ENCODE results near the gene ILF3.

Gene ILF3

GRCh38 chr19:10634963-10635362 lies 19.2 kb upstream of the ILF3 start:
- no peak overlapping the region for H3K27ac Mint-ChIP-seq
- peaks cover 6% of the 10 kb centered on the region for H3K4me1 Mint-ChIP-seq
- ATAC-seq (no peak), DNase-seq (no peak)
- H3K36me3 Mint-ChIP-seq (ENCODE audit: low read depth): peaks cover 45% of the 10 kb centered on the region
- H3K9me3 Mint-ChIP-seq: no peaks in the 10 kb centered on the region
- H3K27me3 Mint-ChIP-seq: no peaks in the 10 kb centered on the region
- H3K4me3 Mint-ChIP-seq: no peak overlapping the region

- Mint-ChIP-seq H3K27ac (no peak overlapping the region), H3K9me3 (no peaks in the 10 kb centered on the region), H3K36me3 (ENCODE audit: low read depth) (peaks cover 43% of the 10 kb centered on the region), H3K4me3 (no peak overlapping the region), H3K27me3 (no peaks in the 10 kb centered on the region), H3K4me1 (peaks cover 16% of the 10 kb centered on the region)
- no peak for ATAC-seq
- no peak for DNase-seq
These were observed 17.7 kb upstream of the ILF3 start for GRCh38 chr19:10636304-10636972.

GRCh38 chr19:10637894-10638293 lies 16.3 kb upstream of the ILF3 start:
- H3K36me3 Mint-ChIP-seq (ENCODE audit: low read depth): peaks cover 47% of the 10 kb centered on the region
- ATAC-seq (no peak), DNase-seq (no peak)
- peak overlapping the region; percentile 67 for H3K27ac Mint-ChIP-seq
- H3K9me3 Mint-ChIP-seq: no peaks in the 10 kb centered on the region
- no peak overlapping the region for H3K4me3 Mint-ChIP-seq
- no peaks in the 10 kb centered on the region for H3K27me3 Mint-ChIP-seq
- H3K4me1 Mint-ChIP-seq: peaks cover 29% of the 10 kb centered on the region

GRCh38 chr19:10639836-10640235 lies 14.3 kb upstream of the ILF3 start:
- Mint-ChIP-seq H3K4me3 (no peak overlapping the region), H3K27ac (no peak overlapping the region), H3K36me3 (ENCODE audit: low read depth) (peaks cover 50% of the 10 kb centered on the region), H3K4me1 (peaks cover 48% of the 10 kb centered on the region), H3K9me3 (no peaks in the 10 kb centered on the region), H3K27me3 (no peaks in the 10 kb centered on the region)
- no peak for ATAC-seq
- DNase-seq: no peak

- peaks cover 49% of the 10 kb centered on the region for H3K4me1 Mint-ChIP-seq
- H3K4me3 Mint-ChIP-seq: no peak overlapping the region
- H3K27ac Mint-ChIP-seq: peak overlapping the region; percentile 33
- no peak for ATAC-seq
- no peaks in the 10 kb centered on the region for H3K27me3 Mint-ChIP-seq
- H3K9me3 Mint-ChIP-seq: no peaks in the 10 kb centered on the region
- DNase-seq: no peak
- H3K36me3 Mint-ChIP-seq (ENCODE audit: low read depth): peaks cover 45% of the 10 kb centered on the region
These were observed 13.8 kb upstream of the ILF3 start for GRCh38 chr19:10640361-10640760.

- H3K36me3 Mint-ChIP-seq (ENCODE audit: low read depth): peaks cover 41% of the 10 kb centered on the region
These were observed 12.9 kb upstream of the ILF3 start for GRCh38 chr19:10641248-10641647.

GRCh38 chr19:10642473-10643171 lies 11.5 kb upstream of the ILF3 start:
- H3K27me3 Mint-ChIP-seq: no peaks in the 10 kb centered on the region
- no peaks in the 10 kb centered on the region for H3K9me3 Mint-ChIP-seq
- no peak overlapping the region for H3K4me3 Mint-ChIP-seq
- DNase-seq (no peak), ATAC-seq (peak; percentile 3)
- peak overlapping the region; percentile 83 for H3K27ac Mint-ChIP-seq
- peaks cover 49% of the 10 kb centered on the region for H3K4me1 Mint-ChIP-seq
- H3K36me3 Mint-ChIP-seq (ENCODE audit: low read depth): peaks cover 31% of the 10 kb centered on the region

More at GRCh38 chr19:10641248-10641647, 12.9 kb upstream of the ILF3 start:
- Mint-ChIP-seq H3K27me3 (no peaks in the 10 kb centered on the region), H3K27ac (no peak overlapping the region), H3K9me3 (no peaks in the 10 kb centered on the region), H3K4me3 (no peak overlapping the region), H3K4me1 (peaks cover 50% of the 10 kb centered on the region)
- DNase-seq: no peak
- no peak for ATAC-seq

GRCh38 chr19:10643172-10643967 lies 10.8 kb upstream of the ILF3 start:
- Mint-ChIP-seq H3K36me3 (ENCODE audit: low read depth) (peaks cover 25% of the 10 kb centered on the region), H3K27me3 (no peaks in the 10 kb centered on the region), H3K4me1 (peaks cover 45% of the 10 kb centered on the region), H3K4me3 (no peak overlapping the region), H3K27ac (peak overlapping the region; percentile 83), H3K9me3 (no peaks in the 10 kb centered on the region)
- DNase-seq: peak; percentile 26
- ATAC-seq: no peak

- H3K4me3 Mint-ChIP-seq: no peak overlapping the region
- H3K27ac Mint-ChIP-seq: peak overlapping the region; percentile 83
- no peaks in the 10 kb centered on the region for H3K27me3 Mint-ChIP-seq
- no peaks in the 10 kb centered on the region for H3K9me3 Mint-ChIP-seq
- no peak for DNase-seq
- ATAC-seq: no peak
- peaks cover 47% of the 10 kb centered on the region for H3K4me1 Mint-ChIP-seq
- H3K36me3 Mint-ChIP-seq (ENCODE audit: low read depth): peaks cover 25% of the 10 kb centered on the region
These were observed 10.2 kb upstream of the ILF3 start for GRCh38 chr19:10643968-10644259.

- Mint-ChIP-seq H3K27ac (peak overlapping the region; percentile 83), H3K27me3 (no peaks in the 10 kb centered on the region), H3K9me3 (no peaks in the 10 kb centered on the region), H3K4me3 (no peak overlapping the region), H3K4me1 (peaks cover 47% of the 10 kb centered on the region), H3K36me3 (ENCODE audit: low read depth) (peaks cover 22% of the 10 kb centered on the region)
- DNase-seq (peak; percentile 90), ATAC-seq (peak; percentile 85)
These were observed 9.7 kb upstream of the ILF3 start for GRCh38 chr19:10644260-10645007.

GRCh38 chr19:10646456-10647159 lies 7.5 kb upstream of the ILF3 start:
- H3K9me3 Mint-ChIP-seq: no peaks in the 10 kb centered on the region
- H3K36me3 Mint-ChIP-seq (ENCODE audit: low read depth): peaks cover 18% of the 10 kb centered on the region
- H3K4me3 Mint-ChIP-seq: no peak overlapping the region
- no peaks in the 10 kb centered on the region for H3K27me3 Mint-ChIP-seq
- no peak for ATAC-seq
- peaks cover 37% of the 10 kb centered on the region for H3K4me1 Mint-ChIP-seq
- DNase-seq: no peak
- no peak overlapping the region for H3K27ac Mint-ChIP-seq

GRCh38 chr19:10648360-10648759 lies 5.8 kb upstream of the ILF3 start:
- Mint-ChIP-seq H3K27ac (no peak overlapping the region), H3K4me3 (no peak overlapping the region)
- no peak for ATAC-seq

GRCh38 chr19:10651851-10652250 lies 2.3 kb upstream of the ILF3 start:
- Mint-ChIP-seq H3K9me3 (no peaks in the 10 kb centered on the region), H3K36me3 (ENCODE audit: low read depth) (peaks cover 31% of the 10 kb centered on the region), H3K27me3 (peaks cover 2% of the 10 kb centered on the region), H3K4me1 (peaks cover 42% of the 10 kb centered on the region), H3K27ac (peak overlapping the region; percentile 97), H3K4me3 (peak overlapping the region; percentile 96)
- ATAC-seq: no peak
- DNase-seq: no peak

More at GRCh38 chr19:10648360-10648759, 5.8 kb upstream of the ILF3 start:
- Mint-ChIP-seq H3K4me1 (peaks cover 36% of the 10 kb centered on the region), H3K36me3 (ENCODE audit: low read depth) (peaks cover 13% of the 10 kb centered on the region), H3K27me3 (no peaks in the 10 kb centered on the region), H3K9me3 (no peaks in the 10 kb centered on the region)
- DNase-seq: no peak

- peak overlapping the region; percentile 96 for H3K4me3 Mint-ChIP-seq
- peak overlapping the region; percentile 97 for H3K27ac Mint-ChIP-seq
- peaks cover 54% of the 10 kb centered on the region for H3K4me1 Mint-ChIP-seq
- ATAC-seq (no peak), DNase-seq (no peak)
- H3K9me3 Mint-ChIP-seq: no peaks in the 10 kb centered on the region
- H3K27me3 Mint-ChIP-seq: peaks cover 2% of the 10 kb centered on the region
- peaks cover 40% of the 10 kb centered on the region for H3K36me3 Mint-ChIP-seq (ENCODE audit: low read depth)
These were observed 739 bp upstream of the ILF3 start for GRCh38 chr19:10653482-10653731.
